ENCODE measurements around the gene CTU1. TPM values are rescaled to one million over a fixed set of nuclear protein-coding genes. Genes with fewer than 3 reads are reported as not detected.
A peak's percentile ranks its signal among the peaks of the same experiment; 100 is the strongest.

Gene CTU1
- total RNA-seq, 2 experiments from 2014 or later: 7.2 to 9.1 TPM

DNA sequence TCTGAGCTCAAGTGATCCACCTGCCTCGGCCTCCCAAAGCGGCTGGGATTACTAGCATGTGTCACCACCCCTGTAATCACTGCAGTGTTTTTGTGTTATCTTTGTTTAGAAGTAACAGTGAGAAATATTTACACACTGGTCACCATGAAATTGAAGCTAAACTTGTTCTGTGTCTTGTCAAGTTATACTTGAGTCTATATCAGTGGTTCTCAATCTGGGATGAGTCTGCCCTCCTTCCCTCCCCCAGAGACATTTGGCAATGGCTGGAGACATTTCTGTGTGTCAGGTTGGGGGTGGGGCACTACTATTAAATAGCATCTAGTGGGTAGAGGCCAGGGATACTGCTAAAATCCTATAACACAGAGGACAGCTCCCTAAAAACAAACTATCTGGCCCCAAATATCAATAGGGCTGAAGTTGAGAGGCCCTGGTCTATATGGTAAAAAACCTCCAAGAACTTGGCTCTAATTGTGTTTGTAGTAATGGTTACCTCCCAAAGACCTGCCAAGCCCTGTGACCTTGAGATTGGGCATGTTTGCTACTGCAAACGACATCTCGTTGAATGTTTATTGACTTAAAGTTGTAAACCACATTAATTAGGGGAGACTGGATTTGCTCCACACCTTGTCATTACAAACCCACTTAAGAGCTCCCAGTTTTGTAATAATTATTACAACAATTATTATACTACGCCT is 6.9 kb downstream of the CTU1 start:
- no peak for DNase-seq
- intact Hi-C loops (cut with DNase I, micrococcal nuclease): no loop called here
- no peak overlapping the region for H3K27ac Mint-ChIP-seq
- POLR2A ChIA-PET: interaction anchor here (0.7 kb wide), 1 partner anchor 12 kb away, joined by 3 read pairs; no protein-coding TSS in a partner anchor
- no peaks in the 10 kb centered on the region for H3K27me3 Mint-ChIP-seq
- CTCF ChIA-PET: interaction anchor here (1.5 to 1.6 kb wide), 2 partner anchors 10 to 179 kb away, joined by 3 to 4 read pairs; no protein-coding TSS in a partner anchor
- no peak overlapping the region for H3K4me3 Mint-ChIP-seq
- ATAC-seq: no peak
- no peaks in the 10 kb centered on the region for H3K9me3 Mint-ChIP-seq (ENCODE audit: low read depth)
- peaks cover 37% of the 10 kb centered on the region for H3K4me1 Mint-ChIP-seq
- H3K36me3 Mint-ChIP-seq (ENCODE audit: low read depth): peaks cover 41% of the 10 kb centered on the region

DNA sequence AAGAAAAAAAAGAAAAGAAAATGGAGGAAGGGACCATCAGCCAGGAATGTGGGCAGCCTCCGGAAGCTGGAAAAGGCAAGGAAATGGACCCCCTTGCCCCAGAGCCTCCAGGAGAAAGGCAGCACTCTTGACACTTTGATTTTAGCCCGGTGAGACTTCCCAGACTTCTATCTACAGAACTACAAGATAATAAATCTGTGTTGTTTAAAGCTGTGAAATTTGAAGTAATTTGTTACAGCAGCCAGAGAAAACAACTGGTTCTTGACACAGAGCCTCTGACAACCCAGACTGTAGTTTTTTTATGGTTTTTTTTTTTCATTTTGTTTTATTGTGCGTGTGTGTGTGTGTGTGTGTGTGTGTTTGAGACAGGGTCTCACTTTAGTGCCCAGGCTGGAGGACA is 7.6 kb downstream of the CTU1 start:
- CTCF ChIA-PET: interaction anchor here (1.5 kb wide), 1 partner anchor 178 kb away, joined by 4 read pairs; no protein-coding TSS in a partner anchor
- DNase-seq (no peak), ATAC-seq (no peak)
- no peak overlapping the region for H3K4me3 Mint-ChIP-seq
- H3K4me1 Mint-ChIP-seq: peaks cover 31% of the 10 kb centered on the region
- no peak overlapping the region for H3K27ac Mint-ChIP-seq
- POLR2A ChIA-PET: interaction anchor here (0.7 kb wide), 1 partner anchor 13 kb away, joined by 3 read pairs; no protein-coding TSS in a partner anchor
- H3K9me3 Mint-ChIP-seq (ENCODE audit: low read depth): no peaks in the 10 kb centered on the region
- H3K36me3 Mint-ChIP-seq (ENCODE audit: low read depth): peaks cover 40% of the 10 kb centered on the region
- no peaks in the 10 kb centered on the region for H3K27me3 Mint-ChIP-seq
- intact Hi-C loops (cut with DNase I, micrococcal nuclease): no loop called here

DNA sequence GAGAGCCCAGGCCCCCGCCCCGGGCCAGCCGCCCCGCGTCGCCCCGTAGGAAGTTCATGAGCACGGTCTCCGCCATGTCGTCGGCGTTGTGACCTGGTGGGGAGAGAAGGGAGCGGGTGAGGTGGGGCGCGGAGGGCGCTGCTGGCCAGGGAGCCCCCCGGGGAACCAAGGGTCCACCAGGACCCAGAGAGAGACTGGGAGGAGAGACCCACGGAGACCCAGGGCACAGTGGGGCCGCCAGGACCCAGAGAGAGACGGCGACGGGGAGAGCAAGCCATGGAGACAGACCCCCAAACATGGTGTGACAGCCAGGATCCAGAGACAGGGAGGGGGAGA is 9.2 kb downstream of the CTU1 start:
- intact Hi-C loops (cut with DNase I, micrococcal nuclease): no loop called here
- Mint-ChIP-seq H3K9me3 (ENCODE audit: low read depth) (no peaks in the 10 kb centered on the region), H3K27me3 (no peaks in the 10 kb centered on the region), H3K27ac (no peak overlapping the region), H3K4me1 (peaks cover 28% of the 10 kb centered on the region), H3K4me3 (no peak overlapping the region), H3K36me3 (ENCODE audit: low read depth) (peaks cover 31% of the 10 kb centered on the region)
- ATAC-seq (no peak), DNase-seq (no peak)
- POLR2A ChIA-PET: no interaction called here
- CTCF ChIA-PET: no interaction called here

DNA sequence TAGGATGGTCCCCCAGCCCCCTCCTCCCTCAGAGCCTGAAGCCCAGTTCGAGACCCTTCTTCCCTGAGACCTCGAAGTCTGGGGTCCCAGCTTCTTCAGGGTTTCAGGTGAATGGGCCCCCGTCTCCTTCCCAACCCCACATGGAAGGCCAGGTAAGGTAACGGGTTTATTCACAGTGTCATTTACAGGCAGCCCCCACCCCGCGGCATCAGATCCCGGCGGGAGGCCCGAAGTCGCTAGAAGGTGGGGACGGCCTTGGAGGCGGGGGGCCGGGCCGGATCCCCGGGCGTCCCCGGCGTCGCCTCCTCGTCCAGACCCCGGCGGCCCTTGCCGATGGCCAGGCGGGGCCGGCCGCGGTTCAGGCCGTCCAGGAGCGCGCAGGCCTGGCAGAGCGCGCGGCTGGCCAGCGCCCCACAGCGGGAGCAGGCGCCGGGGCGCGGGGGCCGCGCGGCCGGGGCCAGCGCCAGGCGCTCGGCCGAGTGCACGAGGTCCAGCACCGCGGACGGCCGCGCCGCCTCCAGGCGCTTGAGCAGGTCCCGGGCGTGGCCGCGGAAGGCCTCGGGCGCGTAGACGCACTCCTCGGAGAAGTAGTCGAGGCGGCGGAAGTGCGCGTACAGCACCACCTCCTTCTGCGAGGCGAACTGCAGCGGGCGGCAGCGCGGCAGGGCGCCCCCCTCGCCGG is 9.7 kb downstream of the CTU1 start:
- DNase-seq: peak; percentile 47
- no peak overlapping the region for H3K4me3 Mint-ChIP-seq

DNA sequence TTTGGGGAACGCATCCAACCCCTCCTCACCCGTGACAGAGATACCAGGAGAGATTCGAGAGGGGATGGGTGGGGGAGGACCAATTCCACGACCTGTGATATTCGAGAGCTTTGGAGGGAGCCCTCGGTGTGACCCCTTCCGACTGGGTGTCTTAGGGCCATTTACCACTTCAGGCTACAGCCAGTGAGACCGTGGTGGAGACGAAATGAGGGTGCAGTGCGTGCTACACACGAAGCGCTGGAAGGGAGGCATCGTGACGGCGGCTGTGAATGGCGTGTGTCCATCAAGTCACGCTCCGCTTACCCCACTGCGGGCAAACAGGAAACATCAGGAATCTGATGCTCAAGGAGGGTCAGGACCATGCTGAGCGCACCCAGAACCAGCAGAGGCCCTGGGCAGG is 10.4 kb downstream of the CTU1 start:
- Mint-ChIP-seq H3K4me3 (no peak overlapping the region), H3K27ac (no peak overlapping the region), H3K4me1 (peaks cover 25% of the 10 kb centered on the region), H3K36me3 (ENCODE audit: low read depth) (peaks cover 24% of the 10 kb centered on the region), H3K27me3 (no peaks in the 10 kb centered on the region), H3K9me3 (ENCODE audit: low read depth) (no peaks in the 10 kb centered on the region)
- no peak for ATAC-seq
- intact Hi-C loops (cut with DNase I, micrococcal nuclease): loop anchor here in 1 of 2 experiments (1.0 kb wide), 1 partner anchor 168 kb away; no protein-coding TSS in a partner anchor
- ChIA-PET CTCF (interaction anchor here (1.8 kb wide), 1 partner anchor 36 kb away, joined by 4 read pairs; no protein-coding TSS in a partner anchor), POLR2A (no interaction called here)
- no peak for DNase-seq

More for the DNA sequence above, 9.7 kb downstream of the CTU1 start:
- peaks cover 27% of the 10 kb centered on the region for H3K36me3 Mint-ChIP-seq (ENCODE audit: low read depth)
- ChIA-PET CTCF (no interaction called here), POLR2A (no interaction called here)
- H3K9me3 Mint-ChIP-seq (ENCODE audit: low read depth): no peaks in the 10 kb centered on the region
- ATAC-seq: peak; percentile 66
- no peak overlapping the region for H3K27ac Mint-ChIP-seq
- H3K27me3 Mint-ChIP-seq: no peaks in the 10 kb centered on the region
- peaks cover 26% of the 10 kb centered on the region for H3K4me1 Mint-ChIP-seq
- intact Hi-C loops (cut with DNase I, micrococcal nuclease): no loop called here

DNA sequence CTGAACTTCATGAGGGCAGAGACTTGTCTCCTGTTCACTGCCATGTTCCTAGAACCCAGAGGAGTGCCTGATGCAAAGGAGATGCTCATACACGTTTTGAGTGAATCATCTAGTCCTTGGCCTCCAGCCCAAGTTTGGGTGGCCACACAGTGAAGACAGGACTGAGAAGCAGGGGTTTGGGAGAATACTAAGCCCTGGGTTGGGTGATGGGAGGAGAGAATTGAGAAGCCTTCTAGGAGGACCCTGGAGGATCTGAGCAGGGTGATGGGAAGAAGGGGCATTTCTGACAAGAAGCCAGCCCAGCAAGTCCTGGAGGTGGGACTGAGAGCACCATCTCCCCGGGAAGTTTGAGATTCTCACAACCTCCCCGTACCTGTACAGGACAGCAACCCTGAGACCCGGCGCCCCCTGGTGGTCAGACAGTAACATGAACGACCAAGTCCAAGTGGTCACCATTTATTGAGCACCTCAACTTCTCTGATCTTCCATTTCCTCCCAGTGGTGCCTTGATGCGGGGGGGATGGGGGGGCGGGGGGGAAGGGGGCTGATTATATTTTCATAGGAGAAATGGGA is 11.0 kb downstream of the CTU1 start:
- CTCF ChIA-PET: interaction anchor here (0.7 to 1.8 kb wide), 10 partner anchors 10 to 320 kb away, joined by 3 to 7 read pairs (median 4); no protein-coding TSS in a partner anchor
- ATAC-seq (peak; percentile 67), DNase-seq (peak; percentile 87)
- H3K4me1 Mint-ChIP-seq: peaks cover 20% of the 10 kb centered on the region
- H3K36me3 Mint-ChIP-seq (ENCODE audit: low read depth): peaks cover 18% of the 10 kb centered on the region
- no peak overlapping the region for H3K27ac Mint-ChIP-seq
- H3K9me3 Mint-ChIP-seq (ENCODE audit: low read depth): no peaks in the 10 kb centered on the region
- POLR2A ChIA-PET: no interaction called here
- intact Hi-C loops (cut with DNase I, micrococcal nuclease): loop anchor here in 1 of 2 experiments (1.0 kb wide), 1 partner anchor 168 kb away; no protein-coding TSS in a partner anchor
- no peak overlapping the region for H3K4me3 Mint-ChIP-seq
- H3K27me3 Mint-ChIP-seq: no peaks in the 10 kb centered on the region

DNA sequence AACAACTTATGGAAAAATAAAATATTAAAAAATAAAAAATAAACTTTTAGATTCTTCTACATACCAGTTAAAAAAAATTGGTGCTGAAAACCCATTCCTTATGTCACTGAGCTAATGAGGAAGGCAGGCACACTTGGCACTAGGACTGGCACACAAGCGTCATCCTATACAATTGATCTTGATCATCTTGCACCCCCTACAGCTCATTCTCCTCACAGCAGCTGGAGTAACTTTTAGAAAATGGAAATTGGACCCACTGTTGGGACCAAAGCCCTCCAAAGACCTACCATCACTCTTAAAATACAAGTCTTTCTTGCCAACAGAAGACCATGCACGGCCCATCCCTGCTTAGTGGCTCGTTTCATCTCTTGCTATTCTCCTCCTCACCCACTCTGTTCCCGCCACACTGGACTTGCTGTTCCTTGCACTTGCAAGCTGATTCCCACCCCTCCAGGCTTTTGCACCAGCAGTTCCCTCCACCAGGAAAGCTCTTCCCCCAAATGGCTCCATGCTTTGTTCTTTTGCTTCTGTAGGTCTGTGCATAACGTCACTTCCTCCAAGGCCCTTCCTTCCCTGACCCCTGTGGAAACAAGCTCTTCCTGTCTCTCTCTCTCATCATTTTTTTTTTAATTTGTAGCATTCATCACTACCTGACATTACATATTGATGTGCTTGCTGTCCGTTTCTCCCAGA is 11.6 kb downstream of the CTU1 start:
- DNase-seq (no peak), ATAC-seq (no peak)
- H3K27me3 Mint-ChIP-seq: no peaks in the 10 kb centered on the region
- CTCF ChIA-PET: interaction anchor here (0.6 to 1.8 kb wide), 15 partner anchors 8 to 320 kb away, joined by 3 to 7 read pairs (median 3); no protein-coding TSS in a partner anchor
- POLR2A ChIA-PET: no interaction called here
- peaks cover 16% of the 10 kb centered on the region for H3K36me3 Mint-ChIP-seq (ENCODE audit: low read depth)
- no peak overlapping the region for H3K4me3 Mint-ChIP-seq
- no peaks in the 10 kb centered on the region for H3K9me3 Mint-ChIP-seq (ENCODE audit: low read depth)
- no peak overlapping the region for H3K27ac Mint-ChIP-seq
- H3K4me1 Mint-ChIP-seq: peaks cover 17% of the 10 kb centered on the region
- intact Hi-C loops (cut with DNase I, micrococcal nuclease): loop anchor here in 1 of 2 experiments (1.0 kb wide), 1 partner anchor 167 kb away; no protein-coding TSS in a partner anchor

DNA sequence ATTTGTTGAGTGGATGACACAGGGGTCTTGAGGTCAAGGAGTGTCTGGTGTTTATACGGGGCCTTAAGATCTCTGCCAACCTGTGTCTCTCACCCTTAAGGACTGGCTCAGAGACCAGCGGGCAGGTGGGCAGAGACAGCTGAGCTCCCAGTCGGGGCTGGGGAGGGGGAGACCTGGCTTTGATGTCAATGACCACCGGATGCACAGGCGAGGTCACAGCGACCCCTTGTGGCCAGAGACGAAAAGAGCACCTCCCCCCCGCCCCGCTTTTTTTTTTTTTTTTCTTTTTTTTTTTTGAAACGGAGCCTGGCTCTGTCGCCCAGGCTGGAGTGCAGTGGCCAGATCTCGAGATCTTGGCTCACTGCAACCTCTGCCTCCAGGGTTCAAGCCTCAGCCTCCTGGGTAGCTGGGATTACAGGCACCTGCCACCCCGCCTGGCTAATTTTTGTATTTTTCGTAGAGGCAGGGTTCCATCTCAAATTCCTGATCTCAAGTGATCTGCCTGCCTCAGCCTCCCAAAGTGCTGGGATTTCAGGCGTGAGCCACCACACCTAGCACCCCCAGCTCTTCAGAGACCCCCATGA is 13.4 kb downstream of the CTU1 start:
- H3K4me3 Mint-ChIP-seq: no peak overlapping the region
- ATAC-seq (no peak), DNase-seq (peak; percentile 68)
- H3K4me1 Mint-ChIP-seq: peaks cover 15% of the 10 kb centered on the region
- H3K27me3 Mint-ChIP-seq: no peaks in the 10 kb centered on the region
- H3K27ac Mint-ChIP-seq: no peak overlapping the region
- H3K36me3 Mint-ChIP-seq (ENCODE audit: low read depth): peaks cover 10% of the 10 kb centered on the region
- intact Hi-C loops (cut with DNase I, micrococcal nuclease): loop anchor here in 1 of 2 experiments (1.0 kb wide), 2 partner anchors 73 to 164 kb away; no protein-coding TSS in a partner anchor
- CTCF ChIA-PET: interaction anchor here (1.0 to 3.7 kb wide), 3 partner anchors 34 to 74 kb away, joined by 3 to 10 read pairs (median 3); no protein-coding TSS in a partner anchor
- POLR2A ChIA-PET: no interaction called here
- H3K9me3 Mint-ChIP-seq (ENCODE audit: low read depth): no peaks in the 10 kb centered on the region

DNA sequence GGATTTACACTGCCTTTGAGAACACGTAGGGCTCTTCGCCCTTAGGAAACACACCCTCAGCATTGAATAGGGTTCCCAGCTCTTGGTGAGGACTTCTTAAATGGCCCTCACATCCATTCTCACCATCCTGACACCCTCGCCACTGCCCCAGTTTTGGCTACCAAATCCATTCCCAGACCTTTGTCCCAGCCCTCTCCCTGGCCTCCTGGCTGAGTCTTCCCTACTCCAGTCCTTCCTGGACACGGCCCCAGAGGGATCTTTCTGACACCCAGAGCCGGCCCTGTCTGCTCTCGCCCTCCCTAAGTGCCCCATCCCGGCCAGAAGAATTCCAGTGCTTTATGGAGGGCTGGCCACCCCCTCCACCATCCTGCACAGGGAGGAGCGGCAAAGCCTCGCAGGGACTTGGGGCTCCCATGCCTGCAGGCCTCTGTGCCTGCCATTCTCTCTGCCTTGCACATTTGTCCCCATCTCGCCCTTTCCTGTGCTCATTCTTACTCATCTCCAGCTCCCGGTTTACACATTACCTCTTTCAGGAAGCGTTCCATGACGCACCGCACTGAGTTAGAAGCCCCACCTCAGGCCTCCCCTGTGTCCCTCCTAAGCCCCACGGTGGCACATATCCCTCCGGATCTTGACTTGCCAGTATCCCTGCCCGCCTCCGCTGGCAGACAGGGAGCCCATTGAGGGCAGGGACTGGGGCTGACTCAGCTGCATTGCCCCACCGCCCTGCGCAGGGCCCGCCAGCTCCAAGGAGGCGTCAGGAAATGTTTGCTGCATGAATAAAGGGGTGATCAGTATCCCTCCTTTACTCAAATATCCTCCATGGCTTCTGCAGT is 14.5 kb downstream of the CTU1 start:
- ChIA-PET CTCF (interaction anchor here (0.5 to 3.7 kb wide), 5 partner anchors 8 to 251 kb away, joined by 3 to 10 read pairs (median 3); no protein-coding TSS in a partner anchor), POLR2A (no interaction called here)
- H3K4me3 Mint-ChIP-seq: no peak overlapping the region
- ATAC-seq: no peak
- peaks cover 12% of the 10 kb centered on the region for H3K4me1 Mint-ChIP-seq
- no peaks in the 10 kb centered on the region for H3K9me3 Mint-ChIP-seq (ENCODE audit: low read depth)
- intact Hi-C loops (cut with DNase I, micrococcal nuclease): loop anchor here (1.0 to 2.0 kb wide), 3 partner anchors 72 to 163 kb away; no protein-coding TSS in a partner anchor
- H3K36me3 Mint-ChIP-seq (ENCODE audit: low read depth): peaks cover 10% of the 10 kb centered on the region
- no peaks in the 10 kb centered on the region for H3K27me3 Mint-ChIP-seq
- no peak overlapping the region for H3K27ac Mint-ChIP-seq
- no peak for DNase-seq

DNA sequence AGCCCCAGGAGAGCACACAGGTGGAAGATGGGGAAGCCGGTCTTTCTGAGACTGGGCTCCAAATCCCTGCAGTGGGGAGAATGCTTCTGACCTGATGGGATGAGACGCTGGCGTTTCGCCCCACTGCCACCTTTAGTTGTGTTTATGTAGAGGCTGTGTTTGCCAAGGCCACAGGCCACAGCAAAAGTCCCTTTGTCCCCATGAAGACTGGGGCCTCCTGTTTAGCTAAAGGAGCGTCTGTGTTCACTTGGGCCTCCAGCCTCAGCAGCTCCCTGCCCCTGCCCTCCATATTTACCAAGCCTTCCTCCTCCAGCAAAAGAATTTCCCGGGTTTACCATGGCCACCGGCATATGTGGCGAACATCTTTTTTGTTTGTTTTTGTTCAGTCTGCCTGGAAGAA is 15.1 kb downstream of the CTU1 start:
- intact Hi-C loops (cut with DNase I, micrococcal nuclease): loop anchor here in 1 of 2 experiments (2.0 kb wide), 1 partner anchor 162 kb away; no protein-coding TSS in a partner anchor
- DNase-seq (no peak), ATAC-seq (no peak)
- CTCF ChIA-PET: interaction anchor here (0.7 to 3.7 kb wide), 2 partner anchors 8 to 73 kb away, joined by 3 to 10 read pairs; no protein-coding TSS in a partner anchor
- Mint-ChIP-seq H3K9me3 (ENCODE audit: low read depth) (no peaks in the 10 kb centered on the region), H3K36me3 (ENCODE audit: low read depth) (peaks cover 10% of the 10 kb centered on the region), H3K27ac (no peak overlapping the region), H3K4me3 (no peak overlapping the region), H3K27me3 (no peaks in the 10 kb centered on the region), H3K4me1 (peaks cover 12% of the 10 kb centered on the region)
- POLR2A ChIA-PET: no interaction called here
